ENCODE data around the gene ZNF70.

Gene ZNF70

DNA sequence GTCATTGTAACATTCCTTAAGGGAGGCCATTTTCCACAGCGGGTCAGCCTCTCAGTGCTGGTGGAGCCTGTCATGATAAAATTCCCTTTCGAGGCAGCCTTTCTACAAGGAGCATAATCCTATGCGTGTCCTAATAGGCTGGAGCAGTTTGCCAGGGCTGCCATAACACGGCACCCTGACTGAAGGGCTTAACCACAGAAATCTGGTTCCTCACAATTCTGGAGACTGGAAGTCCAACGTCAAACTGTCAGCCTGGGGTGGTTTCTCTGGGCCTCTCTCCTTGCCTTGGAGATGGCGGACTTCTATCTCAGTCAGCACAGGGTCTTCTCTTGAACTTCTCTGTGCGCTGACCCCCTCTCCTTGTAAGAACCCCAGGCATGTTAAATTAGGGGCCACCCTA is 61.5 kb downstream of the ZNF70 start:
- no peak for DNase-seq

Data from activated CD4-positive, alpha-beta T cell treated with anti-CD3 and anti-CD28 coated beads for 1 hour (primary cell).